Lower leg skin (tissue), 3 donors: ENCODE data around the gene BICRAL.

ENCODE experiments used
- POLR2A ChIP-seq, 2 donors: fragments of 450-650 bp; IDR thresholded peaks; one replicate each; pipeline ENCODE4 v1.6.1; 2016 to 2017; ENCODE audit warnings: antibody characterized with exemption in 2 of 2, mild to moderate bottlenecking in 1 of 2, moderate library complexity in 1 of 2
- TF ChIP-seq, protein P1 (sequence below), 3 donors: fragments of 450-650 bp; IDR thresholded peaks; one replicate each; pipeline ENCODE4 v1.5.1; 2016; ENCODE audit warnings: antibody characterized with exemption in 3 of 3, mild to moderate bottlenecking in 3 of 3, moderate library complexity in 2 of 3

DNA sequence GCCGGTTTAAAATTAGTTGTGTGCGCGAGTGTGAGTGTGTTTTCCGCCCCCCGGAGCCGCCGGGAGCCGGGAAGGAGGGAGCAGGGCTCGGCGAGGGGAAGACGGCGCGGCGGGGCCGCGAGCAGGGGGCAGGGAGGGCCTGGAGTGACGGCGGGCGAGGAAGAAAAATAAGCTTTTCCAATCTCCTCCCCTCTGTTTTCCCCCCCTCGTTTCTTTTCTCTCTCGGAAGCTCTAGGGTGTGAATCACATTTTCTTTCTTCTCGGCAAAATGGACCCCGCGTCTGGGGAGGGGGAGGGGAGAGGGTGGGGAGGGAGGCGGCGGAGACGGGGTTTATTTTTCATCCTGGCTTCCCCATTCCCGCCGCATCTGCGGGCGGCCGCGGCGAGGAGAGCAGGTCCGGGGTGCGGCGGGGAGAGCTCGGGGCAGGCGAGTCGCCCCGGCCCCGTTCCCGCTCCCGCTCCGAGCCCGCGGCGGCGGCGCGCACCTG, 881 bp downstream of the BICRAL start:
- TF ChIP-seq POLR2A (IDR thresholded peaks at IDR 0.05) = peak in 1 of 2 donors; percentile 89
- TF ChIP-seq, protein P1, sequence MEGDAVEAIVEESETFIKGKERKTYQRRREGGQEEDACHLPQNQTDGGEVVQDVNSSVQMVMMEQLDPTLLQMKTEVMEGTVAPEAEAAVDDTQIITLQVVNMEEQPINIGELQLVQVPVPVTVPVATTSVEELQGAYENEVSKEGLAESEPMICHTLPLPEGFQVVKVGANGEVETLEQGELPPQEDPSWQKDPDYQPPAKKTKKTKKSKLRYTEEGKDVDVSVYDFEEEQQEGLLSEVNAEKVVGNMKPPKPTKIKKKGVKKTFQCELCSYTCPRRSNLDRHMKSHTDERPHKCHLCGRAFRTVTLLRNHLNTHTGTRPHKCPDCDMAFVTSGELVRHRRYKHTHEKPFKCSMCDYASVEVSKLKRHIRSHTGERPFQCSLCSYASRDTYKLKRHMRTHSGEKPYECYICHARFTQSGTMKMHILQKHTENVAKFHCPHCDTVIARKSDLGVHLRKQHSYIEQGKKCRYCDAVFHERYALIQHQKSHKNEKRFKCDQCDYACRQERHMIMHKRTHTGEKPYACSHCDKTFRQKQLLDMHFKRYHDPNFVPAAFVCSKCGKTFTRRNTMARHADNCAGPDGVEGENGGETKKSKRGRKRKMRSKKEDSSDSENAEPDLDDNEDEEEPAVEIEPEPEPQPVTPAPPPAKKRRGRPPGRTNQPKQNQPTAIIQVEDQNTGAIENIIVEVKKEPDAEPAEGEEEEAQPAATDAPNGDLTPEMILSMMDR (IDR thresholded peaks at IDR 0.05) = no peak
